ENCODE measurements around the gene SLC36A1.

Gene SLC36A1

GRCh38 chr5:151541571-151541970 lies 94.2 kb downstream of the SLC36A1 start:
- H3K27ac Mint-ChIP-seq = no peak overlapping the region
- no peaks in the 10 kb centered on the region for H3K36me3 Mint-ChIP-seq (ENCODE audit: insufficient read depth)
- H3K9me3 Mint-ChIP-seq = no peaks in the 10 kb centered on the region
- H3K4me1 Mint-ChIP-seq (ENCODE audit: low read depth in 2 of 2) = no peaks in the 10 kb centered on the region
- DNase-seq (no peak), ATAC-seq (replicated peaks) (no peak)
- H3K27me3 Mint-ChIP-seq = peaks cover 10 to 21% of the 10 kb centered on the region in 2 donors
- H3K4me3 Mint-ChIP-seq = no peak overlapping the region
